ENCODE measurements around the gene TGFBR3. TPM values are rescaled to one million over a fixed set of nuclear protein-coding genes. Genes with fewer than 3 reads are reported as not detected.

TGFBR3 gene
- total and polyA plus RNA-seq, 2 of the 13 experiments (the other 11 are each of a cell fraction or from before 2014, with no cell fraction given) = 76.5 to 195 TPM

- intact Hi-C loops (cut with micrococcal nuclease; ENCODE audit: unreplicated experiment) = loop anchor here (2.0 to 5.0 kb wide), 2 partner anchors 59 to 324 kb away; partner anchors contain the start of gene CDC7
- FAIRE-seq = no peak
- TF ChIP-seq RBFOX2 (IDR thresholded peaks at IDR 0.05; ENCODE audit: low read depth, low read length) (peak; percentile 46; the same call in 1 of the 2 replicates), SRY (CRISPR knock-in tag; IDR thresholded peaks at IDR 0.05) (no peak), SAFB2 (CRISPR knock-in tag; IDR thresholded peaks at IDR 0.05; ENCODE audit: borderline replicate concordance, low read depth) (no peak), FOXM1 (CRISPR knock-in tag; IDR thresholded peaks at IDR 0.05) (no peak), ZNF230 (CRISPR knock-in tag; IDR thresholded peaks at IDR 0.05) (no peak), HNF1B (CRISPR knock-in tag; IDR thresholded peaks at IDR 0.05) (no peak), KAT8 (CRISPR knock-in tag; IDR thresholded peaks at IDR 0.05) (no peak), EP300 (IDR thresholded peaks at IDR 0.05; ENCODE audit: low read depth in 2 of 2, low read length in 2 of 2) (no peak), EP300 (CRISPR knock-in tag; IDR thresholded peaks at IDR 0.05; ENCODE audit: borderline replicate concordance) (no peak), POLR2A (IDR thresholded peaks at IDR 0.05; ENCODE audit: insufficient read depth in 1 of 2, low read depth in 2 of 2, low read length in 2 of 2) (peak; percentile 16 to 26; a peak in 3 of 4 replicates), ZNF138 (CRISPR knock-in tag; IDR thresholded peaks at IDR 0.05; ENCODE audit: low read depth) (no peak), CBFB (CRISPR knock-in tag; IDR thresholded peaks at IDR 0.05) (no peak), FIP1L1 (IDR thresholded peaks at IDR 0.05; ENCODE audit: borderline replicate concordance, insufficient read depth, low read depth, low read length) (no peak), ATF4 (CRISPR knock-in tag; IDR thresholded peaks at IDR 0.05) (peak in 1 of 2 experiments; percentile 18; a peak in 1 of 4 replicates), HBP1 (CRISPR knock-in tag; IDR thresholded peaks at IDR 0.05; ENCODE audit: low read depth) (no peak), GLI4 (CRISPR knock-in tag; IDR thresholded peaks at IDR 0.05; ENCODE audit: borderline replicate concordance) (no peak), FOXP1 (IDR thresholded peaks at IDR 0.05) (no peak), FOXP1 (CRISPR knock-in tag; IDR thresholded peaks at IDR 0.05) (no peak), ZNF800 (CRISPR knock-in tag; IDR thresholded peaks at IDR 0.05) (no peak), ZSCAN12 (CRISPR knock-in tag; IDR thresholded peaks at IDR 0.05) (no peak), KDM1A (CRISPR knock-in tag; IDR thresholded peaks at IDR 0.05) (no peak), ZBTB38 (CRISPR knock-in tag; IDR thresholded peaks at IDR 0.05) (peak; percentile 37; the same call in 1 of the 2 replicates)
Observed at GRCh38 chr1:91826248-91826647, 59.7 kb downstream of the TGFBR3 start.

More at GRCh38 chr1:91826248-91826647, 59.7 kb downstream of the TGFBR3 start:
- no peaks in the 10 kb centered on the region for H3K9me3 ChIP-seq (ENCODE audit: low read length)
- 85% methylated on average over 6 of the region's 6 CpGs for WGBS (ENCODE audit: low lambda C conversion rate)
- DNase-seq (ENCODE audit: low spot score) (no peak), ATAC-seq (no peak)
- in situ Hi-C loops (cut with HindIII; ENCODE audit: extremely low pct_ligation_motif_present, low pct_unique_long_range_greater_than_20kb) = no loop called here
- peaks cover 3 to 5% of the 10 kb centered on the region in 2 experiments; a peak in 3 of 5 replicates for H3K36me3 ChIP-seq (replicated peaks in 1 of 2; ENCODE audit: control insufficient read depth in 1 of 2, insufficient read depth in 2 of 2, low read length in 2 of 2)
- H4K20me1 ChIP-seq (ENCODE audit: insufficient read depth, low read length) = no peaks in the 10 kb centered on the region
- H3K27me3 ChIP-seq (ENCODE audit: control insufficient read depth in 1 of 2, insufficient read depth in 2 of 2, low read length in 2 of 2) = no peaks in the 10 kb centered on the region
- H2AFZ ChIP-seq (ENCODE audit: low read length) = no peak overlapping the region
- no TSS peak for BruUV-seq (replicated peaks)
- H3K4me3 ChIP-seq (replicated peaks in 1 of 3; ENCODE audit: insufficient read depth in 1 of 3, low read depth in 2 of 3, low read length in 3 of 3) = peak overlapping the region in 1 of 3 experiments; percentile 44; a peak in 1 of 6 replicates
- peak overlapping the region; percentile 97 for H3K27ac ChIP-seq (ENCODE audit: extremely low read length, insufficient read depth, low read length)
- CTCF ChIA-PET (ENCODE audit: low intra/inter-chr PET ratio, low total read pairs) = no interaction called here
- H3K79me2 ChIP-seq (ENCODE audit: insufficient read depth, low read length) = peaks cover 80% of the 10 kb centered on the region
- H3K4me1 ChIP-seq (ENCODE audit: insufficient read depth, low read length) = peaks cover 98% of the 10 kb centered on the region
- POLR2A ChIA-PET = interaction anchor here (0.9 to 2.8 kb wide), 7 partner anchors 9 to 35 kb away, joined by 3 to 17 read pairs (median 3); no protein-coding TSS in a partner anchor
- peak overlapping the region; percentile 84 for H3K9ac ChIP-seq (ENCODE audit: insufficient read depth, low read depth, low read length)
- peak overlapping the region; percentile 92 for H3K4me2 ChIP-seq (ENCODE audit: low read depth, low read length)
